Measurements from ENCODE around the gene NUP35.

DNA sequence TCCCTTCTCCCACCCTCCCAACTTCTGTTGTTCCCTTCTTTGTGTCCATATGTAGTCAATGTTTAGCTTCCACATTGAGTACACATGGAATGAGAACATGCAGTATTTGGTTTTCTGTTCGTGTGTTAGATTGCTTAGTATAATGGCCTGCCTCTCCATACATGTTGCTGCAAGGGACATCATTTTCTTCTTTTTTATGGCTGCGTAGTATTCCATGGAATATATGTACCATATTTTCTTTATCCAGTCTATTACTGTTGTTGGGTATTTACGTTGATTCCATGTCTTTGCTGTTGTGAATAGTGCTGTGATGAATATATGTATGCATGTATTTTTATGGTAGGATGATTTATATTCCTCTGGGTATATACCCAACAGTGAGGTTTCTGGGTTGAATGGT is 42.0 kb downstream of the NUP35 start:
- TF ChIP-seq, protein P1, sequence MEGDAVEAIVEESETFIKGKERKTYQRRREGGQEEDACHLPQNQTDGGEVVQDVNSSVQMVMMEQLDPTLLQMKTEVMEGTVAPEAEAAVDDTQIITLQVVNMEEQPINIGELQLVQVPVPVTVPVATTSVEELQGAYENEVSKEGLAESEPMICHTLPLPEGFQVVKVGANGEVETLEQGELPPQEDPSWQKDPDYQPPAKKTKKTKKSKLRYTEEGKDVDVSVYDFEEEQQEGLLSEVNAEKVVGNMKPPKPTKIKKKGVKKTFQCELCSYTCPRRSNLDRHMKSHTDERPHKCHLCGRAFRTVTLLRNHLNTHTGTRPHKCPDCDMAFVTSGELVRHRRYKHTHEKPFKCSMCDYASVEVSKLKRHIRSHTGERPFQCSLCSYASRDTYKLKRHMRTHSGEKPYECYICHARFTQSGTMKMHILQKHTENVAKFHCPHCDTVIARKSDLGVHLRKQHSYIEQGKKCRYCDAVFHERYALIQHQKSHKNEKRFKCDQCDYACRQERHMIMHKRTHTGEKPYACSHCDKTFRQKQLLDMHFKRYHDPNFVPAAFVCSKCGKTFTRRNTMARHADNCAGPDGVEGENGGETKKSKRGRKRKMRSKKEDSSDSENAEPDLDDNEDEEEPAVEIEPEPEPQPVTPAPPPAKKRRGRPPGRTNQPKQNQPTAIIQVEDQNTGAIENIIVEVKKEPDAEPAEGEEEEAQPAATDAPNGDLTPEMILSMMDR (conservative IDR thresholded peaks at IDR 0.05; ENCODE audit: low read depth in 2 of 2) = no peak
- TF ChIP-seq POLR2AphosphoS5 (IDR thresholded peaks at IDR 0.05; ENCODE audit: low read depth) (no peak), EZH2 (IDR thresholded peaks at IDR 0.05; ENCODE audit: low read depth, unreplicated experiment) (no peak), CREB1 (CRISPR knock-in tag; IDR thresholded peaks at IDR 0.05; ENCODE audit: low read depth) (no peak), STAT1 (IDR thresholded peaks at IDR 0.05; ENCODE audit: unreplicated experiment) (no peak), ZNF114 (CRISPR knock-in tag; IDR thresholded peaks at IDR 0.05) (no peak)
- TF ChIP-seq, protein P2, sequence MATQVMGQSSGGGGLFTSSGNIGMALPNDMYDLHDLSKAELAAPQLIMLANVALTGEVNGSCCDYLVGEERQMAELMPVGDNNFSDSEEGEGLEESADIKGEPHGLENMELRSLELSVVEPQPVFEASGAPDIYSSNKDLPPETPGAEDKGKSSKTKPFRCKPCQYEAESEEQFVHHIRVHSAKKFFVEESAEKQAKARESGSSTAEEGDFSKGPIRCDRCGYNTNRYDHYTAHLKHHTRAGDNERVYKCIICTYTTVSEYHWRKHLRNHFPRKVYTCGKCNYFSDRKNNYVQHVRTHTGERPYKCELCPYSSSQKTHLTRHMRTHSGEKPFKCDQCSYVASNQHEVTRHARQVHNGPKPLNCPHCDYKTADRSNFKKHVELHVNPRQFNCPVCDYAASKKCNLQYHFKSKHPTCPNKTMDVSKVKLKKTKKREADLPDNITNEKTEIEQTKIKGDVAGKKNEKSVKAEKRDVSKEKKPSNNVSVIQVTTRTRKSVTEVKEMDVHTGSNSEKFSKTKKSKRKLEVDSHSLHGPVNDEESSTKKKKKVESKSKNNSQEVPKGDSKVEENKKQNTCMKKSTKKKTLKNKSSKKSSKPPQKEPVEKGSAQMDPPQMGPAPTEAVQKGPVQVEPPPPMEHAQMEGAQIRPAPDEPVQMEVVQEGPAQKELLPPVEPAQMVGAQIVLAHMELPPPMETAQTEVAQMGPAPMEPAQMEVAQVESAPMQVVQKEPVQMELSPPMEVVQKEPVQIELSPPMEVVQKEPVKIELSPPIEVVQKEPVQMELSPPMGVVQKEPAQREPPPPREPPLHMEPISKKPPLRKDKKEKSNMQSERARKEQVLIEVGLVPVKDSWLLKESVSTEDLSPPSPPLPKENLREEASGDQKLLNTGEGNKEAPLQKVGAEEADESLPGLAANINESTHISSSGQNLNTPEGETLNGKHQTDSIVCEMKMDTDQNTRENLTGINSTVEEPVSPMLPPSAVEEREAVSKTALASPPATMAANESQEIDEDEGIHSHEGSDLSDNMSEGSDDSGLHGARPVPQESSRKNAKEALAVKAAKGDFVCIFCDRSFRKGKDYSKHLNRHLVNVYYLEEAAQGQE (IDR thresholded peaks at IDR 0.05; ENCODE audit: unreplicated experiment) = no peak
- TF ChIP-seq, protein P3, sequence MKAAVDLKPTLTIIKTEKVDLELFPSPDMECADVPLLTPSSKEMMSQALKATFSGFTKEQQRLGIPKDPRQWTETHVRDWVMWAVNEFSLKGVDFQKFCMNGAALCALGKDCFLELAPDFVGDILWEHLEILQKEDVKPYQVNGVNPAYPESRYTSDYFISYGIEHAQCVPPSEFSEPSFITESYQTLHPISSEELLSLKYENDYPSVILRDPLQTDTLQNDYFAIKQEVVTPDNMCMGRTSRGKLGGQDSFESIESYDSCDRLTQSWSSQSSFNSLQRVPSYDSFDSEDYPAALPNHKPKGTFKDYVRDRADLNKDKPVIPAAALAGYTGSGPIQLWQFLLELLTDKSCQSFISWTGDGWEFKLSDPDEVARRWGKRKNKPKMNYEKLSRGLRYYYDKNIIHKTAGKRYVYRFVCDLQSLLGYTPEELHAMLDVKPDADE (IDR thresholded peaks at IDR 0.05) = no peak

Data from GM23338 (cell line).